MV-4-11 (cell line): ENCODE results near the gene TNS3.
"Not testable (repeated sequence)": the region's sequence is repeated elsewhere in the genome, so short reads cannot be mapped to it uniquely, and the experiment has no call there.

Source experiments
- DNase-seq: peaks from one replicate; lab custom pipeline; 2025; lab: John Stamatoyannopoulos, UW

The TNS3 gene

DNA sequence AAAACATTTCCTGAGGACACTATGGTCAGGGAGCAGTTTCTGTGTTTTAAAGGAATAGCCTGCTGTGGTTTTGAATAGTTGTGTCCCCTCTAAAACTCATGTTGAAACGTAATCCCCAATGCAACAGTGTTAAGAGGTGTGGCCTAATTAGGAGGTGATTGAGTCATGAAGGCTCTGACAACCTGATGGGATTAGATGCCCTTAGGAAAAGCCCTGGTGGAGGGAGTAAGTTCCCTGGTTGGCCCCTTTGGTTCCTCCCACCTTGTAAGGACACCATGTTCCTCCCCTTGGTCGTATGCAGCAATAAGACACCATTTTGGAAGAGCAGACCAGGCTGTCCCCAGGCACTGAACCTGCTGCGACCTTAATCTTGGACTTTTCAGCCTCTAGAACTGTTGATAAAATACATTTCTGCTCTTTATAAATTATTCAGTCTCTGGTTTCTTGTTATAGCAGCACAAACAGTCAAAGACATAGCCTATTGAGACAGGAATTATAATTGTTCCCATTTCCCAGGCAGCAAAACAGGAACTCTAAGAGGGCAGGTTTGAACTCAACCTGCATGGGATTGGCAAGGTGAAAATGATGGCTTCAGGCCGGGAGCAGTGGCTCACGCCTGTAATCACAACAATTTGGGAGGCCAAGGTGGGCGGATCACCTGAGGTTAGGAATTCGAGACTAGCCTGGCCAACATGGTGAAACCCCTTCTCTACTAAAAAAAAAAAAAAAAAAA lies 20.5 kb upstream of the TNS3 start:
- DNase-seq: no peak

DNA sequence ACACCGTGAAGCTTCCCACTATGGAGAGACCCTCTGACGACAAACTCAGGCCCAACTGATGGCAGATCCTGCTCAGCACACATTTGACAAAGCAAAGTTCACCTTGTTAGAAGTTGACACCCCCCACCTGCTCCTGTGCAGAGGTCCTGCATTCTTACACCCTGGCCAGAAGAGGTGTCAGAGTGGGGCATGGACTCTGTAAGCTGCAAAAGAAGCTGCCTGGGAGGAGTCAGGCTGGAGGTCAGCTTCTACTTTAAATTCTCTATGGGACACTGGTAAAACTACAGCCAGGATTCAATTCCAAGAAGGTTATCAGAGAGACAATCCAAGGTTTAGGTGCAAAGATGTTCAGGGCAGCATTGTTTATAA lies 20.0 kb upstream of the TNS3 start:
- DNase-seq: no peak

DNA sequence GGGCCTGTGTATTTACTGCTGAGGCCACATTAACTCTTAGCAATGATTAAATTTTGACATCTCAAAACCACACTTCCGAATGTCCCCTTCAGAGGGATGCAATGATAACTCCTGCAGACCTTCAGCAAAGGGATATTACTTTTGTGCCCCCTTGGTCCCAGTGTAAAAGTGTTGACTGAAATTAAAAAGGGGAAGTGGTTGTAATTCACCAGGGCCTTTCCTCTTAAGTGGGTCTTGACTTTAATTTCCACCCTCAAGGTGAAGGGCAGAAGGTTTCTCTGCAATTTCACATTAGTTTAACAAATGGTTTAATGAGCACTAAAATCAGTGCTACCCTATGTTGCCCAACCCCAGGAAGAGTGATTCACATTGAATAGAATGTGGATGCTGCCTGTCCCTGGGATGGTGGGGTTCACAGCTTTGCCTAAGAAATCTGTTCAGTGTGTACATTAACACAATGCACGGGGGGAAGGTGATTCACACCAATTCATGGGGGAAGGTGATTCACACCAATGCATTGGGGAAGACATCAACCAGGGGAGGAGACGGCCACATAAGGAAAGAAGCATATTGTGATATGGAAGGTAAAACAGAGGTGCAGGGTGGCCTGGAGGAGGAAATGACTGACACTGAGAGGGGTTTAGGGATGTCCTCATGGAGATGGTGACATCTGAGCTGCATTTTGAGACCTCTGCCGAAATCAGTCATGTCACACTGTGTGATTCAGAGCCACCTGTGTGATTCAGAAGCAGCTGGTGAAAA lies 19.4 kb upstream of the TNS3 start:
- peak; percentile 62 for DNase-seq

DNA sequence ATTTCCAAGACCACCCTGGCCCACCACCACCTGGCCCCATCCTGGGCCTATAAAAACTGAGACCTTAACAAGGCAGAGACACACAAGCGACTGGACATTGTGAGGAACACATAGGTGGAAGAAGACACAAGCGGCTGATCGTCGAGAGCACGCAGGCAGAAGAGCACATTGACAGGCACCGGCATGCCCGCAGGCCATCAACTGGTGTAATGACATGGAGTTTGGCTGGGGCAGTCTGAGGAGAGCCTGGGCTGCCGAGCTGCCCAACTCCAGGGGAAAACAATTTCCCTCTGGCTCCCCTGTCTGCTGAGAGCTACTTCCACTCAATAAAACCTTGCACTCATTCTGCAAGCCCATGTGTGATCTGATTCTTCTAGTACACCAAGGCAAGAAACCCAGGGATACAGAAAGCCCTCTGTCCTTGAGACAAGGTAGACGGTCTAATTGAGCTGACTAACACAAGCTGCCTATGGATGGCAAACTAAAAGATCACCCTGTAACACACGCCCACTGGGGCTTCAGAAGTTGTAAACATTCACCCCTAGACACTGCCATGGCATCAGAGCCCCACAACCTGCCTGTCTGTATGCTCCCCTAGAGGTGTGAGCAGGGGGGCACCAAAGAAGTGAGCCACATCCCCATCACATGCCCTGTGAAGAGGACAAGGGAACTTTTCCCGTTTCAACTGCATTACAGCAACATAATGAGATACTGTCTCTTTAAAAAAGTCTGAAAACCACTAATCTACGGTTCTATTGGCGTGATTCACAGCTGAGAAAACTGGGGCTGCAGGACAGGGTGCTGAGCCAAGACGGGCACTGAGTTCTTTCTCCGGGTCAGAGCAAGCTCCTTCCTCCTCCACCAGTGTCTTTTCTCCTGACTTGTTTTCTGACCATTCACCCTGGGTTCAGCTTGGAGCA lies 18.5 kb upstream of the TNS3 start:
- peak; percentile 62 for DNase-seq

DNA sequence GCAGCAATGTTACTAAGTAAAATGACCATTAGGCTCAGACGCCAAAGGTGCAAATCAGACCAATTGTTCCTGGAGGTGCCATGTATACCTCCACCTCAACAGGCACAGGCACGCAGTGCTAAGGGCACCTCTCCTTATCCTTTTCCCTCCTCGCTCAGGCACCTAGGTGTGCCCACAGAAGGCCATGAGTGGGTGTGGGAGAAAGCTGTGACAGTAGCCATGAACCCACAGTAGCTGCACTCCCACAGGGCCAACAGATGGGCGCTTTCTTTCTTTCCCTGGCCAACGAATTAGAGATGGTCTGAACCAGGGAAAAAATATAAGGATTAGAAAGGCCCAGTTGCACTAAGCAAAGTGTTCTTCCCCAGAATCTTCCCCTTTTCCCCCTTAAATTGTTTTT lies 15.5 kb upstream of the TNS3 start:
- no peak for DNase-seq

GRCh38 chr7:47596502-47597202 lies 14.7 kb upstream of the TNS3 start:
- no peak for DNase-seq

DNA sequence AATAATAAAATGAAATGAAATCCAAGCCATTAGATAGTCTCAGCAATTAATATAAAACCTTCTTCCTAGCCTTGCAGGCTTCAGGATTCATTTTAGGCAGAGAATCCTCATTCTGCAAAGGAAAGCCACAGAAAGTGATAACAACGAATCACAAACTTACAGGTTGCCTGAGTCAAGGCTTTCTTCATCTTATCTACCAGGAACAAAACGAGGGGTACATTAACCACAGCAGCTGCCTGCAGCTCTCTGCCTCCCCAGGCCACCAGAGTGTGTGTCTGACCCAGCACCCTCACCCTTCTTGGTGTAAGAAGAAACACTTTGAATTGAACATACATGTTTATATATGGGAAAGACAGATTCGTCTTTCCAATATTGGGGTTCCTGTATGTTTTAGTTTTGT lies 12.5 kb upstream of the TNS3 start:
- no peak for DNase-seq

DNA sequence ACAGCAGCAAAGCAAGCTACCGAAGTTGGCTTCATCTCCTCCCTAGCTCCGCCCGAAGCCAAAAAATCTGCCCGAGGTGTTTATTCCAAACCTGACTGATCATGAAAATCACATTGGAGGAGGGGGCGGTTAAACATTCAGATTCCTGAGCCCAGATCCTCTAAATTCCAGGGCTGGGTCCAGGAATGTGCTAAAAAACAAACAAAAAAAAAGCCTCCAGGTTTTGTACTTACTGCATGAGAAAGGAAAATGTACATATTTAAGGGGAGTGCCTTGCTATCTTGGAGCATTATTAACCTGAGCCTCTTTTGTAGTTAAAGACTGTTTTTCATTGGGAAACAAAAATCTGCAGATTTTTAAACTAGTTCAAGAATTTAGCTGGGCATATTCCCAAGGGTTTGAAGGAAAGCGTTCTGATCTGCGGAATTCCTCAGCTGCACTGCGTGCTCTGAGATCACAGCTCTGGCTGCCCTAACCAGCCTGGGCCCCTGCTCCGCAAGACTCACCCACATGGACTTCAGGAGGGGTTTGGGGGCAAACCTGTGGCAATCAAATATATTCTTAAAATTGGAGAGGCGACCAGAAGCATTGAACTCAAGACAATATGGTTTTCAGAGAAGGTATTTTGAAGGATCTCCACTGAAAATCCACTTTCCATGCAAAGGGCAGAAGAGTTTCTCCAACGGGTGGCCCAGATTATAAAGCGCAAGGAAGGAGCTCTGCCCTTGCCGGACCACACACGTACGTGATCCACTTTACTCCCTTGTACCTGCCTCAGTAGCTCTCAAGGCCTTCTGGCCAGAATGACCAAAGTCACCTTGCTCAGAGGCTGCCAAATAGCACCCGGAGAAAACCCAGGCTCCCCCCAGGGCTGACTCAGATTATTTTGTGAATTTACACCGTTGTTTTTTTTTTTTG lies 10.0 kb upstream of the TNS3 start:
- no peak for DNase-seq

GRCh38 chr7:47591089-47591654 lies 9.3 kb upstream of the TNS3 start:
- no peak for DNase-seq

DNA sequence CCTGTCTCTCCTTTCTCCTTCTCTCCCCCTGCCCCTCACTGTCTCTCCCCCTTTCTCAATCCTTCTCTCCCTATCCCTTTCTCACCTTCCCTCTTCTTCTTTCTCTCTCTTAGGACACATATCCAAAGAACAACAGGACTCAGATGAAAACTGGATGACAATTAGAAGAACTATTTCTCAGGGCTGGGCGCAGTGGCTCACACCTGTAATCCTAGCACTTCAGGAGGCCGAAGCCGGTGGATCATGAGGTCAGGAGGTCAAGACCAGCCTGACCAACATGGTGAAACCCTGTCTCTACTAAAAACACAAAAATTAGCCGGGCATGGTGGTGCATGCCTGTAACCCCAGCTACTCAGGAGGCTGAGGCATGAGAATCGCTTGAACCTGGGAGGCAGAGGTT lies 8.3 kb upstream of the TNS3 start:
- DNase-seq: not testable (repeated sequence)

DNA sequence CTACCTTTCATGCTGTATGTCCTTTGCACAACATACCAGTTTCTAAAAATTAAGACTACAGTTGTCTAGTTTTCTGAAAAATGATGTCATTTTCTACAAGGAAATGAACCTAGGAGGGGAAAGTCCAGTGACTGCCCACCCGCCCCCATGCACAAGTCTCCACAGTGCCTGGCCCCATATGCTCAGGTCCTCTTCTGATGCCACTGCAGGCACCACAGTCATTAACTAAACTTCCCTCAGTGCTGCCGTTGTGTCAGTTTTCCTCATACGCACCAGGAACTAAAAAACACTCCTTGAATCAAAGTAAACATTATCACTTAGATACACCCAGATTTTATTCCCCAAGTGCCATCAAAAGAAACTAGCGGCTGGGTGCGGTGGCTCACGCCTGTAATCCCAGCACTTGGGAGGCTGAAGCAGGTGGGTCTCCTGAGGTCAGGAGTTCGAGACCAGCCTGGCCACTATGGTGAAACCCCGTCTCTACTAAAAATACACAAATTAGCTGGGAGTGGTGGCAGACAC lies 6.9 kb upstream of the TNS3 start:
- no peak for DNase-seq

- no peak for DNase-seq
Measured at GRCh38 chr7:47587976-47588375, 6.1 kb upstream of the TNS3 start.

DNA sequence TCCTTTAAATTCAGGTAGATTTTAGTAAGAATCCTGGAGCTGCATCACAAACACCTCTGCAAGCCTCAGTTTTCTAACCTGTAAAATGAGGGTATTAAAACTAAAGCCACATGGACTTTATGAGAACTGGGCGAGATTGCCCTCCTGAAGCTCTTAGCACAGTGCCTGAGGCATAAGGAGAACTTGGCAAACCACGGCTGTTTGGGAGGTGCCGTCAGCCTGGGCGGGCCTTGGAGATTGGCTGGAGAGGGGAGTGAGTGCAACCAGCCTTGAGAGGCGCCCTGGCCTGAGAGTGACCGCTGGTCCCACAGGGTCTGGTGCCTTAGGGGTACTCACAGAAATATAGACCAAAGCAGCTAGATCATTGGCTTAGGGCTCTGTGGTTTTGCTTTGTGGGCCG lies 5.4 kb upstream of the TNS3 start:
- peak; percentile 37 for DNase-seq

- DNase-seq: no peak
Measured at GRCh38 chr7:47586925-47587324, 5.0 kb upstream of the TNS3 start.

- DNase-seq: peak; percentile 64
Measured at GRCh38 chr7:47586161-47586670, 4.3 kb upstream of the TNS3 start.

- DNase-seq: no peak
Measured at GRCh38 chr7:47584536-47584895, 2.6 kb upstream of the TNS3 start.

GRCh38 chr7:47583739-47584535 lies 2.0 kb upstream of the TNS3 start:
- no peak for DNase-seq

DNA sequence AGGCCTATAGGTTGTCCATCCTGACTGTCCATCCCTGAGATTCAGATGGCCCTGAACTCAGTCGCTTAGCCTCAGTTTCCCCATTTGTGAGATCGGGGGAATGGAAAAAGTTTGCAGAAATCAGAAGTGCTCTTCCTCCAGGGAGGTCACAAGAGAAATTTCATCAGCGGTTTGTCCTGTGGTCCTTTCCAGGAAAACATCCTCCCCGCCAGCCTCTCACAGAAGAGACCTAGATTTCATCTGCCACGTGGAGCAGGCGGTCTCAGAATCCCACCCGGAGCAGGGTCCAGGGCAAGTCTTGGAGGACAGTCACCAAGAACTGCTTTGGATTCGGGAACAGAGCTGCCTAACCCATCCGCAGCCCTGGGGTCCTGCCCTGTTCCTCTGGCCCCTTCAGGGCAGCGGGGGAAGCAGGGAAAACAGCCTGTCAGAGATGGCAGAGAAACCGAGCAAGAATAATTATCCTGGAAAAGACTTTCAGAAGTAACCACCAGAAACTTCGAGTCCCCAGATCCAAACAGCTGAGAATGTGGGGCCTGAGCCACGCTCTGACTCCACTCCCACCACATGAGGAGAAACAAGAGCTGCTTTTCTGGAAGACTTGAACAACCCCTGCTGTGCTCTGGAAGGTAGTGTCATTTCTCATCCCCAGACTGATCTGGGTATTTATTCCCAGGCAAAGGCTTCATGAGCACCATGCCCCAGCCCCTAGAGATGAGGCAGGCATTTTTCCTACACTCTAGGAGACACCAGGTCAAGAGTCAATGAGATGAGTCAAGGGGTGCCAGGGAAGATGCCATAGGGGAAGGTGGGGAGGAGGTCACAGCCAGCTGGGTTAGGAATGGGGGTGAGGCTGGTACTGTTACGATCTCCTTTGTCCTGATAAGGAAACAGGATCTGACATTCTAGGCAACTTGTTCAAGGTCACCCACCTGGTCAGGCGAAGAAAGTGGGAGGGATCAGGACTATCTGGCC lies 1.1 kb upstream of the TNS3 start:
- DNase-seq: no peak
